GM12872 (cell line): ENCODE measurements around the gene OR52J3.

Source experiments
- TF ChIP-seq, protein P1 (sequence below): IDR thresholded peaks from 3 replicates; pipeline ENCODE4 v1.5.1; 2011; ENCODE audit warnings: low read depth, mild to moderate bottlenecking, low read length, moderate library complexity; ENCODE audit not compliant: insufficient read depth

Gene OR52J3

DNA sequence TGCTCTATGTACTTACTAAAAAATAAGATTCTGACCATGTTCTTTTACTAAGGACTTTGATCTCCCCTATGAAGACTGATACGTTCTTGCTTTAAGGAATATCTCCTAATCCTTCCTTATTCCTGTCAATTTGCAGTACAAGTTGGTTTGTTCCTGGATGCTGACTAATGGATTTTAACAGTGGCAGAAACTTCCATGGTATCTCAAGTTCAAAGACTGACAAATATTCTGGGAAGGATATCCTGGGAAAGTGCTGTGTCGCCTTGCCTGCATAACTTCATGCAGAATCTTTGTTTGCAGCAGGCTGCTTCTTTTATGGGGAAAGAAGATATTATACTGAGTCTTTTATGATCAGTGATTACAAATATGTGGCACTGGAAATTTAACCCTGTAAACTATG lies 8.4 kb upstream of the OR52J3 start:
- TF ChIP-seq, protein P1, sequence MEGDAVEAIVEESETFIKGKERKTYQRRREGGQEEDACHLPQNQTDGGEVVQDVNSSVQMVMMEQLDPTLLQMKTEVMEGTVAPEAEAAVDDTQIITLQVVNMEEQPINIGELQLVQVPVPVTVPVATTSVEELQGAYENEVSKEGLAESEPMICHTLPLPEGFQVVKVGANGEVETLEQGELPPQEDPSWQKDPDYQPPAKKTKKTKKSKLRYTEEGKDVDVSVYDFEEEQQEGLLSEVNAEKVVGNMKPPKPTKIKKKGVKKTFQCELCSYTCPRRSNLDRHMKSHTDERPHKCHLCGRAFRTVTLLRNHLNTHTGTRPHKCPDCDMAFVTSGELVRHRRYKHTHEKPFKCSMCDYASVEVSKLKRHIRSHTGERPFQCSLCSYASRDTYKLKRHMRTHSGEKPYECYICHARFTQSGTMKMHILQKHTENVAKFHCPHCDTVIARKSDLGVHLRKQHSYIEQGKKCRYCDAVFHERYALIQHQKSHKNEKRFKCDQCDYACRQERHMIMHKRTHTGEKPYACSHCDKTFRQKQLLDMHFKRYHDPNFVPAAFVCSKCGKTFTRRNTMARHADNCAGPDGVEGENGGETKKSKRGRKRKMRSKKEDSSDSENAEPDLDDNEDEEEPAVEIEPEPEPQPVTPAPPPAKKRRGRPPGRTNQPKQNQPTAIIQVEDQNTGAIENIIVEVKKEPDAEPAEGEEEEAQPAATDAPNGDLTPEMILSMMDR, result no peak

DNA sequence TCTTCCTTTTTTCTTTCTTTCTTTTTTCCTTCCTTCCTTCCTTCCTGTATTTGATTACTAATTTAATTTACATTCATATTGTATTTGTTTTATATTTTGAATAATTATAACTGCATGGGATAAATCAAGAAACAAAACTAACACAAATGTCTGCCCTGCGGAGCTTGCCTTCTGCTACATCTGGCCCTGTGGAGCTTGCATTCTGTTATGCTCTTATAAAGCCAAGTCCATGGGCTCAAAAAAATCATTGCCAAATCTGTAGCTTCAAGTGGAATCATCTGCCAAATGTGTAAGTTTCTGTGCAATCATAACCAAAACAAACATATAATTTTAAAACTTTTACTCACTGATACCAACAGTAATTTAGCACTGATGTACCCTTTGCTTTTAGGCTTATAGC lies 8.0 kb upstream of the OR52J3 start:
- TF ChIP-seq, protein P1, result no peak

DNA sequence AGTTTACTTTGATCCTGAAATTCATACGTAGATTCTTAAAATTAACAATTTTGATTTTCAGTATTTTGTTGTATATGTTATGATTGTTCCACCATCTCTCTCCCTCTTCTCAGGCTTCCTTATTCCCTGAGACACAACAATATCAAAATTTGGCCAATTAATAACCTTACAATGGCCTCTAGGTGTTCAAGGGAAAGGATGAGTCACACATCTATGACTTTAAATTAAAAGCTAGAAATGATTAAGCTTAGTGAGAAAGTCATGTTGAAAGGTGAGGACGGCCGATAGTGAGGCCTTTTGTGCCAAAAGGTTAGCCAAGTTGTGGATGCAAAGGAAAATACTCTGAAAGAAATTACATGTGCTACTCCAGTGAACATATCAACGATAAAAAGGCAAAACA lies 5.5 kb upstream of the OR52J3 start:
- TF ChIP-seq, protein P1, result no peak

DNA sequence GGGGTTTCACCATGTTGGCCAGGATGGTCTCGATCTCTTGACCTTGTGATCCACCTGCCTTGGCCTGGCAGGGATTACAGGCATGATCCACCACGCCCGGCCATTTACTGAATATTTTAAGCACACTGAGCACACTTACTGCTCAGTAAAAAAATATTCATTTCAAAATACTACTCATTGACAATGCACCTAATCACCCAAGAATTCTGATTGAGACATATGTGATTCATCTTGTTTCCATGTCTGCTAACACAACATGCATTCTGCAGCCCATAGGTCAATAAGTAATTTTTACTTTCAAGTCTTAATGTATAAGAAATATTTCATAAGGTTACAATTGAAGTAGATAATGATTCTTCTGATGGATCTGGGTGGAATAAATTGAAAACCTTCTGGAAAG lies 4.2 kb upstream of the OR52J3 start:
- TF ChIP-seq, protein P1, result no peak

DNA sequence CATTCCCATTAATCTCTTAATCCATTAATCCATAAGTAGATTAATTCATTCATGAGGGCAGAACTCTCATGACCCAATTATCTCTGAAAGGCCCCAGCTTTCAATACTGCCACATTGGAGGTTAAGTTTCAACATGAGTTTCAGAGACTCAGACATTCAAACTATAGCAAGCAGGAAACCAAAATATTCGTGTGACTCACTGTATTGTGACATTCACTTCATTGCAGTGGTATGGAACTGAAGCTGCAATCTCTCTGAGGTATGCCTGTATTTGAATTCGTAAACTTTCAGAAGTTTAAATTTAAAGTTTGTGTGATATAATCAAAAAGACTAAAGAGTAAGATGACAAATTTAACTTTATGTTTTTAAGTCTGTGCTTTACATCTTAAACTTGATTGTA lies 2.9 kb upstream of the OR52J3 start:
- TF ChIP-seq, protein P1, result no peak

DNA sequence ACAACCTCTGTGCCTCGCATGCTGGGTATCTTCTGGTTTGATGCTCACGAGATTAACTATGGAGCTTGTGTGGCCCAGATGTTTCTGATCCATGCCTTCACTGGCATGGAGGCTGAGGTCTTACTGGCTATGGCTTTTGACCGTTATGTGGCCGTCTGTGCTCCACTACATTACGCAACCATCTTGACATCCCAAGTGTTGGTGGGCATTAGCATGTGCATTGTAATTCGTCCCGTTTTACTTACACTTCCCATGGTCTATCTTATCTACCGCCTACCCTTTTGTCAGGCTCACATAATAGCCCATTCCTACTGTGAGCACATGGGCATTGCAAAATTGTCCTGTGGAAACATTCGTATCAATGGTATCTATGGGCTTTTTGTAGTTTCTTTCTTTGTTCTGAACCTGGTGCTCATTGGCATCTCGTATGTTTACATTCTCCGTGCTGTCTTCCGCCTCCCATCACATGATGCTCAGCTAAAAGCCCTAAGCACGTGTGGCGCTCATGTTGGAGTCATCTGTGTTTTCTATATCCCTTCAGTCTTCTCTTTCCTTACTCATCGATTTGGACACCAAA lies 516 bp downstream of the OR52J3 start:
- TF ChIP-seq, protein P1, result no peak

DNA sequence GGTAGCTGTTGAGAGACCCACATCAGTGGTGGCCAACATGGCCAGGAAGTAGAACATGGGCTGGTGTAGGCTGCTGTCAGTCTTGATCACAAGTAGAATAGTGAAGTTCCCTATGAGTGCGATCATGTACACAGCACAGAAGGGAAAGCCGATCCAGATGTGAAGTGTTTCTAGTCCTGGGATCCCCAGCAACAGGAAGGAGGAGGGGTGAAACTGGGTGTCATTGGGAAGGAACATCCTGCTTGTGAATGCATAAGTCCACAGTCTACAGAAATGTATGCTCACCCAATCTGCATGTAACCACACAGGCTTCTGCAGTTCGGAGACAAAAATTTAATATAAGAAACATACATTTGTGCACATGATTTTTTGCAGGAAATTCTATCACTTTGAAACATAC lies 13.1 kb downstream of the OR52J3 start, which contains the start of gene OR52E2:
TSS of gene OR52E2 (minus strand) at position 237 of the 400 bp plus-strand sequence. CDS start at position 237, 0 bp downstream.
- TF ChIP-seq, protein P1, result no peak
